Uterus (tissue), 4 donors: Measurements from ENCODE around the gene EML1. TPM values are rescaled to one million over a fixed set of nuclear protein-coding genes. Genes with fewer than 3 reads are reported as not detected.

Source experiments
- DNase-seq, 2 donors: peaks; one replicate each; pipeline ENCODE4 v3.0.0-alpha.2; 2019 to 2020
- H3K27ac ChIP-seq, 2 donors: fragments of 200-600 bp; sonication (generic); 1 replicate in 1 of 2; 2 replicates in 1 of 2; pipeline ENCODE4 v1.5.1; 2016 to 2018
- H3K27me3 ChIP-seq, 2 donors: fragments of 200-600 bp; sonication (generic); one replicate each; pipeline ENCODE4 v1.5.1; 2018 to 2019; ENCODE audit warnings: control low read depth in 1 of 2
- H3K36me3 ChIP-seq, 2 donors: fragments of 200-600 bp; sonication (generic); one replicate each; pipeline ENCODE4 v1.5.1; 2019; ENCODE audit warnings: control low read depth in 1 of 2
- H3K4me1 ChIP-seq, 2 donors: fragments of 200-600 bp; sonication (generic); one replicate each; pipeline ENCODE4 v1.5.1; 2018 to 2019; ENCODE audit warnings: control low read depth in 1 of 2
- H3K4me3 ChIP-seq, 2 donors: fragments of 200-600 bp; sonication (generic); 1 replicate in 1 of 2; 2 replicates in 1 of 2; pipeline ENCODE4 v1.5.1; 2018 to 2019; ENCODE audit warnings: mild to moderate bottlenecking in 1 of 2
- H3K9me3 ChIP-seq, 2 donors: fragments of 200-600 bp; sonication (generic); one replicate each; pipeline ENCODE4 v1.5.1; 2019; ENCODE audit warnings: control low read depth in 1 of 2
- POLR2A ChIP-seq, 2 donors: fragments of 450-650 bp; IDR thresholded peaks; one replicate each; pipeline ENCODE4 v1.6.1; 2016; ENCODE audit warnings: antibody characterized with exemption in 2 of 2, mild to moderate bottlenecking in 1 of 2, moderate library complexity in 1 of 2
- intact Hi-C: fragments of 100-400 bp; cut with DNase I; formaldehyde crosslinking; loops from one replicate; pipeline ENCODE4 v1.15.1; 2023; ENCODE audit warnings: low total_unique reads
- total RNA-seq, 4 donors: library from RNA; depleted of rRNA in 3 of 4; stranded (reverse); fragments of >200 nt in 3 of 4; gene quantifications; one replicate each; pipeline versions ENCODE4 v1.1.0 to v1.2.4, GENCODE V29; 2014 to 2023
- TF ChIP-seq, protein P1 (sequence below), 4 experiments: fragments of 200-600 bp in 2 of 4; fragments of 450-650 bp in 2 of 4; sonication (generic) in 2 of 4; IDR thresholded peaks; one replicate each; pipeline ENCODE4 v1.5.1; 2016 to 2019; ENCODE audit warnings: antibody characterized with exemption in 4 of 4, mild to moderate bottlenecking in 2 of 4, moderate library complexity in 1 of 4
- donor health status: DM: yes; HTN: yes; CAD: no.

The EML1 gene
- total RNA-seq, 4 donors from 2014 or later: 51.4 to 184 (median 84.4) TPM

DNA sequence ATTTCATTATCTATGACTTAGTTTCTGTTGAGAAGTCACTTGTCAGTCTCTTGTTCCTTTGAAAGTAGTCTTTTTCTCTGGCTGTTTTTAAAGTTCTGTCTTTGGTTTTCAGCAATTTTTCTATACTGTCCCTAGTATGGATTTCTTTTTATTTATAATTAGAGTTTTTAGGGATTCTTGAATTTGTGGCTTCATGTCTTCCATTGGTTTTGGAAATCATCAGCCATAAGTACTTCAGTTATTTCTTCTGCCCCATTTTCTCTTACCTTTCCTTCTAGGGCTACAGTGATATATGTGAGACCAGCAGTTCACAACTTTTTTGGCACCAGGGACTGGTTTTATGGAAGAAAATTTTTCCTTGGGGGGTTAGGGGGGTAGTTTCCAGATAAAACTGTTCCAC, 182.0 kb downstream of the EML1 start:
- no peaks in the 10 kb centered on the region for H3K27me3 ChIP-seq
- no peak for DNase-seq
- H3K4me3 ChIP-seq: no peak overlapping the region
- intact Hi-C loops: no loop called here
- TF ChIP-seq, protein P1, sequence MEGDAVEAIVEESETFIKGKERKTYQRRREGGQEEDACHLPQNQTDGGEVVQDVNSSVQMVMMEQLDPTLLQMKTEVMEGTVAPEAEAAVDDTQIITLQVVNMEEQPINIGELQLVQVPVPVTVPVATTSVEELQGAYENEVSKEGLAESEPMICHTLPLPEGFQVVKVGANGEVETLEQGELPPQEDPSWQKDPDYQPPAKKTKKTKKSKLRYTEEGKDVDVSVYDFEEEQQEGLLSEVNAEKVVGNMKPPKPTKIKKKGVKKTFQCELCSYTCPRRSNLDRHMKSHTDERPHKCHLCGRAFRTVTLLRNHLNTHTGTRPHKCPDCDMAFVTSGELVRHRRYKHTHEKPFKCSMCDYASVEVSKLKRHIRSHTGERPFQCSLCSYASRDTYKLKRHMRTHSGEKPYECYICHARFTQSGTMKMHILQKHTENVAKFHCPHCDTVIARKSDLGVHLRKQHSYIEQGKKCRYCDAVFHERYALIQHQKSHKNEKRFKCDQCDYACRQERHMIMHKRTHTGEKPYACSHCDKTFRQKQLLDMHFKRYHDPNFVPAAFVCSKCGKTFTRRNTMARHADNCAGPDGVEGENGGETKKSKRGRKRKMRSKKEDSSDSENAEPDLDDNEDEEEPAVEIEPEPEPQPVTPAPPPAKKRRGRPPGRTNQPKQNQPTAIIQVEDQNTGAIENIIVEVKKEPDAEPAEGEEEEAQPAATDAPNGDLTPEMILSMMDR (IDR thresholded peaks at IDR 0.05): no peak
- no peak for TF ChIP-seq POLR2A (IDR thresholded peaks at IDR 0.05)
- H3K4me1 ChIP-seq: no peaks in the 10 kb centered on the region
- H3K27ac ChIP-seq: no peak overlapping the region
- no peaks in the 10 kb centered on the region for H3K36me3 ChIP-seq
- peaks cover 0 to 9% of the 10 kb centered on the region in 2 donors for H3K9me3 ChIP-seq

DNA sequence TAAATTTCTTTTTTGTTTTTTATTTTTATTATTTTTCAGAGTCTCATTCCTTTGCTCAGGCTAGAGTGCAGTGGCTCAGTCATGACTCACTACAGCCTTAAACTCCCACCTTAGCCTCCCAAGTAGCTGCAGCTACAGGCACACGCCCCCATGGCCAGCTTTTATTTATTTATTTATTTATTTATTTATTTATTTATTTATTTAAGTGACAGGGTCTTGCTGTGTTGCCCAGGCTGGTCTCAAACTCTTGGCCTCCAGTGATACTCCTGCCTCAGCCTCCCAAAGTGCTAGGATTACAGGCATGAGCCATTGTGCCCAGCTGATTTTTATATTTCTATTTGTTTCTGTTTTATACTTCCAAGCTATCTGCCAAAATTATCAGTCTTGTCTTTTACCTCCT, 182.8 kb downstream of the EML1 start:
- TF ChIP-seq, protein P1 (IDR thresholded peaks at IDR 0.05): no peak
- no peak for TF ChIP-seq POLR2A (IDR thresholded peaks at IDR 0.05)
- Histone ChIP-seq H3K4me1 (no peaks in the 10 kb centered on the region), H3K36me3 (no peaks in the 10 kb centered on the region), H3K27me3 (no peaks in the 10 kb centered on the region), H3K27ac (no peak overlapping the region), H3K9me3 (peaks cover 0 to 9% of the 10 kb centered on the region in 2 donors), H3K4me3 (no peak overlapping the region)
- intact Hi-C loops: no loop called here
- no peak for DNase-seq

DNA sequence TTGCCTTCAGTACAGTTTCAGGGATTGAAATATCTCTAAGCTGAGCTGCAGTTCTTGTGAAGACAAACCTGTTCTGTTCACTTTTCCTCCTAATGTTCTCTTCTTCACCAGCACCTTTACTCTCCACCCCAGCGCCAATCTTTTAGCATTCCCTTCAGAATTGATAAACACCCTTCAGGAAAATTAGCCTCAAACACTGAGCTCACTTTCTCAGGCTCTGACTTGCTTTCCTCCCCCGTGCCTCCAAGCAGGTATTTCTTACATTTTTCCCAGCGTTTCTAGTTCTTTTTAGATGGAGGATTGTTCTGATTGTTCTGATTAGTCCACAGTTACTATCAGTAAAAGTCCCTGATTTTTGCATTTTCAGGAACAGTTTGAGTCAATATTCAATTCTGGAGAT, 183.5 kb downstream of the EML1 start:
- peaks cover 0 to 9% of the 10 kb centered on the region in 2 donors for H3K9me3 ChIP-seq
- TF ChIP-seq, protein P1 (IDR thresholded peaks at IDR 0.05): no peak
- TF ChIP-seq POLR2A (IDR thresholded peaks at IDR 0.05): no peak
- H3K27me3 ChIP-seq: no peaks in the 10 kb centered on the region
- H3K4me3 ChIP-seq: no peak overlapping the region
- intact Hi-C loops: no loop called here
- no peaks in the 10 kb centered on the region for H3K4me1 ChIP-seq
- H3K36me3 ChIP-seq: no peaks in the 10 kb centered on the region
- H3K27ac ChIP-seq: no peak overlapping the region
- no peak for DNase-seq

DNA sequence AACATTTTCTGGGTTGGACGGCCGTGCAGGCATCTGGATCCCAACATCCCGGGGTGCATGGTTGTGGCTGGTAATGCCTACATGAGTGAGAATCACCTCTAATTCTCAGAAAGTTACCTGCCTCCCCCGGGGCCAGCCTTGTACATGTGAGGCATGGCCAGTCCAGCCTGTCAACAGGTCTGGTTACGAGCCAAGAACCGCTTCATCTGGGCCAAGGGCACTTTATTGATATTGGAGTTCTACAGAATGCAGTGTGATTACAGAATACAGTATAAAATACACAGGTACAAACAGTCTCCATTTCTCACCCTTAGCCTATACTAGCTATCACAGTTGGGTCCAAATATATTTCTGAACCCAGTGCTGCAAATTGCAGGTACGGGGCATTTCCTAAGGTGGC, 187.1 kb downstream of the EML1 start:
- H3K36me3 ChIP-seq: no peaks in the 10 kb centered on the region
- H3K9me3 ChIP-seq: peaks cover 0 to 7% of the 10 kb centered on the region in 2 donors
- no peak overlapping the region for H3K27ac ChIP-seq
- H3K27me3 ChIP-seq: no peaks in the 10 kb centered on the region
- intact Hi-C loops: loop anchor here (5.0 to 10.0 kb wide), 2 partner anchors 127 to 195 kb away; no protein-coding TSS in a partner anchor
- no peak overlapping the region for H3K4me3 ChIP-seq
- no peaks in the 10 kb centered on the region for H3K4me1 ChIP-seq
- DNase-seq: no peak
- no peak for TF ChIP-seq POLR2A (IDR thresholded peaks at IDR 0.05)

DNA sequence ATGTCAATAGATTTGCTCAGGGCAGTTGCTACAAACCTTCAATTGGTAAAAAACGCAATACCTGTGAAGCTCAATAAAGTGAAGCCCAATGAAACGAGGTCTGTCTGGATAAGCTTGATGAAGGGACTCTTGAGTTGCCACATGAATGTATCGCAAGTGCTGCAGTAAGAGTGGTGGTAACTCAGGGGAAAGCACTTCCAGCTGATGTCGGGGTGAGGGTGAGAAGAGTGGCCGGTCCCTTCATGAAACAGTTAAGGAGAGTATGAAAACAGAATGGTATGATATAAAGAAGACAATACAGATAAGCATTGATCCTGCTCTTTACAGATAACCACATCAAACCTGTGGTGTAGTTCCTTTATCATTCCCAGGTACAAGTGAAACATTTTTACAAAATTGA, 188.6 kb downstream of the EML1 start:
- no peak for DNase-seq
- Histone ChIP-seq H3K27ac (no peak overlapping the region), H3K36me3 (no peaks in the 10 kb centered on the region), H3K27me3 (no peaks in the 10 kb centered on the region), H3K4me1 (no peaks in the 10 kb centered on the region), H3K9me3 (no peaks in the 10 kb centered on the region), H3K4me3 (no peak overlapping the region)
- TF ChIP-seq POLR2A (IDR thresholded peaks at IDR 0.05): no peak
- TF ChIP-seq, protein P1 (IDR thresholded peaks at IDR 0.05): no peak
- intact Hi-C loops: loop anchor here (5.0 to 10.0 kb wide), 2 partner anchors 125 to 193 kb away; no protein-coding TSS in a partner anchor
